HG03457 (cell line): ENCODE measurements around the gene GMIP.

Experiments
- ATAC-seq: cut with Tn5 transposase; IDR thresholded peaks from one replicate; pipeline ENCODE4 v1.9.1; 2021; ENCODE audit warnings: moderate number of reproducible peaks; ENCODE audit not compliant: unreplicated experiment

GMIP gene

DNA sequence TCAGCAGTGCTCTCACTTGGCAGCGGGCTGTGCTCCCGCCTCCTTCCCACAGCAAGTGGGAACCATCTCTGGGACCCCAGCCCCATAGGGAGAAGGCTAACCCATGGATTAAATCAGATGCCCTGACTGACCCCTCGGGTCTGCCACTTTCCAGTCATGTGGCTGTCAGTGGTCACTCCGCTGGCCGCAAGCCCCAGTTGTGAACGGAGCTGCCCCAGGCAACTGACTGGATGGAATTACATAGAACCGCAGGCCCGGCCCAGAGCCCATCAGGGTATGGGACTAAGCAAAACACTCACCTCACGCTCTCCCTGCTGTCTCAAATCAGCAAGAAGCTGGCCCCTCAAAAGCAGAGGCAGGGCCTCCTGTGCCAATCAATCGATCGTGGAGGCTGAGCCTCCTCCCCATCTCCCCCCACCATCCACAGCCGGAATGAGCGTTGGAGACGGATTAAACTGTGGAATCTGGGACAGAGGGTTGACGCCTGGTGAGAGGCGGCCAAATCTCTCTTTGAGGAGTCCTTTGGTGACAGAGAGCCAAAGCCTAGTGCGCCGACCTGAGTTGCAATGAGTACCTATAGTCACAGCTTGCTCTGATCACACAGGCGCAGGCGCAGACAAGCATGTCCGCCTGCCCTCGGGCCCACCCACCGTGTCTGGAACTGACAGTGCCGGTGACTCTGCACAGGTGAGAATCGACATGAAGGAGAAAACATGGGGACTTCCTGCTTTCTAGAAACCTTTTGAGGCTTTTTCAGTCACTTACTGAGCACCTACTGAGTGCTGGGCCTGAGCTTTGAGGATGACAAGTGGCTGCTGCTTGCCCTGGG lies 63.7 kb downstream of the GMIP start:
- no peak for ATAC-seq
